ENCODE data around the gene NBL1.

DNA sequence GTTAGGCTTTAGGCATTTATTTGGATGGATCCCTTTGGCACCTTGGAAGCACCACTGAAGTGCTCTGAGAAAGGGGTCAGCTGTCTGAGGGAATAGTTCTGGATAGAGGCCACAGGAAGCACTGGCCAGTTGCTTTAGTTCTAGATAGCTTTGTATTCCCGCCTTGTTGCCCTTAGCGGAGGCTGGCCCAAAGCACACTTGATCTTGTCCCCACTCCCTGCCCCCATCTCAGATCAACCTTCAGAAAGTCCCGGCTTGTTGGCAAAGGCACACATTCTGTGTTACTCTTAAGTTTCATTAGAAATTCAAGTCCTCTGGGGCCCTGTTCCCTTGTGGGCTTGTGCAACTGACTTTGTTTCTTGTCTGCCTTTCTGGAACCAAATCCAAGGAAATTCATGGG is 15.2 kb upstream of the NBL1 start:
- TF ChIP-seq, protein P1, sequence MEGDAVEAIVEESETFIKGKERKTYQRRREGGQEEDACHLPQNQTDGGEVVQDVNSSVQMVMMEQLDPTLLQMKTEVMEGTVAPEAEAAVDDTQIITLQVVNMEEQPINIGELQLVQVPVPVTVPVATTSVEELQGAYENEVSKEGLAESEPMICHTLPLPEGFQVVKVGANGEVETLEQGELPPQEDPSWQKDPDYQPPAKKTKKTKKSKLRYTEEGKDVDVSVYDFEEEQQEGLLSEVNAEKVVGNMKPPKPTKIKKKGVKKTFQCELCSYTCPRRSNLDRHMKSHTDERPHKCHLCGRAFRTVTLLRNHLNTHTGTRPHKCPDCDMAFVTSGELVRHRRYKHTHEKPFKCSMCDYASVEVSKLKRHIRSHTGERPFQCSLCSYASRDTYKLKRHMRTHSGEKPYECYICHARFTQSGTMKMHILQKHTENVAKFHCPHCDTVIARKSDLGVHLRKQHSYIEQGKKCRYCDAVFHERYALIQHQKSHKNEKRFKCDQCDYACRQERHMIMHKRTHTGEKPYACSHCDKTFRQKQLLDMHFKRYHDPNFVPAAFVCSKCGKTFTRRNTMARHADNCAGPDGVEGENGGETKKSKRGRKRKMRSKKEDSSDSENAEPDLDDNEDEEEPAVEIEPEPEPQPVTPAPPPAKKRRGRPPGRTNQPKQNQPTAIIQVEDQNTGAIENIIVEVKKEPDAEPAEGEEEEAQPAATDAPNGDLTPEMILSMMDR (IDR thresholded peaks at IDR 0.05; ENCODE audit: poor library complexity): no peak
- no peak for TF ChIP-seq EZH2phosphoT487 (IDR thresholded peaks at IDR 0.05; ENCODE audit: low read depth, severe bottlenecking, unreplicated experiment)
